ENCODE measurements around the gene NRN1L.

NRN1L gene

DNA sequence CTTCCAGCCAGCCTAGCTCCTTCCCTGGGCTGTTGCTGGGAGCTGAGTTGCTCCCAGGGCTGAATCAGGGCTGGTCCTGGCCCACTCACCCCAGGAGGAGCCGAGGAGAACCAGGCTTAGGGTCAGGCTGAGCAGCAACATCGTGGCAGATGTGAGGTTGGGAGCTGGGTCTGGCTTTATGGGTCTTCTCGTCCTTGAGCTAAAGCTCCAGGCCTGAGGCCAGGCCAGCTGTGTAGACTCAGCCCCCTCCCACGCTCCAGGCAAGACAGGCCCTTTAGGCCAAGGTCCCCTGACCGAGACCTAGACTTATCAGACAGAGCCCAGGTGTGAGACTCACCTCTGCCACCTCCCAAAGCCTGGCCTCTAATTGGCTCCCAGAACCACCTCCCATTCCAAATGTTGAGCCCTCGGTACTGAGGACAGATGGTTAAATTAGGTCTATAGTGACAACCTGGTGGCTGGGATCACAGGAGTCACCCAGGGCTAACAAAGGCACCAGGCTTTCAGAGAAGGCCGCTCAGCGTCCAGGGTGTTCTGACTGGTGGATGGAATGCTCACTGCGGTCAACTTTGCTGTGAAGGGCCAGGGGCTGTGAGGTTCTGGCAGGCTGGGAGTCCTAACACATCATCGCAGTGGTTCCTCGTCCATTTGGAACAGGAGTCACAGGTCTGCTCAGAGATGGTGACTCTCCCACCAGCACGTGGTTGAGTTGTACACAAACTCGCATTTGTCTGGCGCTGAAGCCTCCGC, 47.2 kb downstream of the NRN1L start, which contains the start of gene CTRL:
Gene CTRL (minus strand): TSS at position 151 of the 750 bp plus-strand sequence. CDS start 10 bp downstream, at position 141.
- H3K27ac ChIP-seq: no peak within 1 kb of the TSS
- no peak for DNase-seq (ENCODE audit: low read depth, low spot score)

GRCh38 chr16:67932462-67932840, 47.8 kb downstream of the NRN1L start:
- DNase-seq (ENCODE audit: low read depth, low spot score): no peak
- no peak overlapping the region for H3K27ac ChIP-seq

GRCh38 chr16:67933805-67934204, 49.1 kb downstream of the NRN1L start:
- no peak for DNase-seq (ENCODE audit: low read depth, low spot score)
- no peak overlapping the region for H3K27ac ChIP-seq

- no peak for DNase-seq (ENCODE audit: low read depth, low spot score)
- H3K27ac ChIP-seq: no peak overlapping the region
Measured at GRCh38 chr16:67934306-67935100, 49.8 kb downstream of the NRN1L start.

DNA sequence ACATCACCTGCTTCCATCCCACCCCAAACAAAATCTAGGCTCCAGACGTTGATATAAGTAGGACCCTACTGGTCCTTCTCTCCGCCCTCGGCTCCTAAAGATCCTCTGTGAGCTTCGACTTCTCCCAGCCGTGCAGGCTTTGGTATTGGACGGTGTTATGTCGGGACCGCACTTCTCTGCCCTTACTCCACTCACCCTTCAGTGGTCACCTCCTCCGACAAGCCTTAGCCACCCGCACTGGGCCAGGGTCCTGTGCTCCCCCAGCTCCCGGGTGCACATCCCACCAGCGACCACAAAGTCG, 50.4 kb downstream of the NRN1L start:
- no peak for DNase-seq (ENCODE audit: low read depth, low spot score)
- H3K27ac ChIP-seq: no peak overlapping the region

GRCh38 chr16:67935402-67936123, 50.9 kb downstream of the NRN1L start:
- H3K27ac ChIP-seq: peak overlapping the region; percentile 75
- DNase-seq (ENCODE audit: low read depth, low spot score): peak; percentile 93
